Endometrium (tissue), 2 donors: ENCODE results near the gene NEURL4.
"Not testable (repeated sequence)": the region's sequence is repeated elsewhere in the genome, so short reads cannot be mapped to it uniquely, and the experiment has no call there.

Source experiments
- FAIRE-seq: peaks from 2 replicates; lab custom pipeline; 2012; peaks lifted over from hg19 to GRCh38; lab: Jason Lieb, UNC
- donor health status: control.
- donor health status: control.

NEURL4 gene

GRCh38 chr17:7328840-7329373 lies at the start of gene NEURL4:
Gene NEURL4, minus strand, starts transcription at chr17:7329335. Its CDS starts 23 bp downstream, at chr17:7329312.
- no peak for FAIRE-seq

- FAIRE-seq = no peak
Observed at GRCh38 chr17:7374353-7374752, 45.2 kb upstream of the NEURL4 start.

- FAIRE-seq = no peak
Observed at GRCh38 chr17:7370853-7371252, 41.7 kb upstream of the NEURL4 start.

- no peak for FAIRE-seq
Observed at GRCh38 chr17:7369825-7370224, 40.7 kb upstream of the NEURL4 start.

- not testable (repeated sequence) for FAIRE-seq
Observed at GRCh38 chr17:7368599-7368994, 39.5 kb upstream of the NEURL4 start.

GRCh38 chr17:7367918-7368598 lies 38.9 kb upstream of the NEURL4 start:
- FAIRE-seq = no peak

GRCh38 chr17:7367083-7367482 lies 37.9 kb upstream of the NEURL4 start:
- FAIRE-seq = no peak

GRCh38 chr17:7365963-7366362 lies 36.8 kb upstream of the NEURL4 start:
- FAIRE-seq = not testable (repeated sequence)

GRCh38 chr17:7363311-7363710 lies 34.2 kb upstream of the NEURL4 start:
- FAIRE-seq = no peak

GRCh38 chr17:7361906-7362305 lies 32.8 kb upstream of the NEURL4 start:
- no peak for FAIRE-seq

GRCh38 chr17:7357381-7357780 lies 28.2 kb upstream of the NEURL4 start:
- no peak for FAIRE-seq

- FAIRE-seq = no peak
Observed at GRCh38 chr17:7356756-7357155, 27.6 kb upstream of the NEURL4 start.

- no peak for FAIRE-seq
Observed at GRCh38 chr17:7356072-7356549, 27.0 kb upstream of the NEURL4 start.

- FAIRE-seq = no peak
Observed at GRCh38 chr17:7355573-7355972, 26.4 kb upstream of the NEURL4 start.

- FAIRE-seq = no peak
Observed at GRCh38 chr17:7355053-7355452, 25.9 kb upstream of the NEURL4 start, which contains the start of gene TMEM95. Gene TMEM95, plus strand, starts transcription at chr17:7355156. Its CDS starts 49 bp downstream, at chr17:7355205.

- no peak for FAIRE-seq
Observed at GRCh38 chr17:7354262-7354843, 25.2 kb upstream of the NEURL4 start.

- FAIRE-seq = no peak
Observed at GRCh38 chr17:7352910-7353635, 23.9 kb upstream of the NEURL4 start.

GRCh38 chr17:7352503-7352889 lies 23.4 kb upstream of the NEURL4 start:
- no peak for FAIRE-seq

- FAIRE-seq = no peak
Observed at GRCh38 chr17:7351665-7352502, 22.7 kb upstream of the NEURL4 start, which contains the start of gene KCTD11. Gene KCTD11, plus strand, starts transcription at chr17:7352162.

GRCh38 chr17:7348478-7349242 lies 19.5 kb upstream of the NEURL4 start:
- FAIRE-seq = no peak
